ENCODE results near the gene YEATS4. TPM values are rescaled to one million over a fixed set of nuclear protein-coding genes. Genes with fewer than 3 reads are reported as not detected.
"Not testable (repeated sequence)": the region's sequence is repeated elsewhere in the genome, so short reads cannot be mapped to it uniquely, and the experiment has no call there.

YEATS4 gene
- 19.1 and 22.4 TPM in 2 replicates for total RNA-seq

- peak; percentile 68 for DNase-seq (ENCODE audit: low read depth, low spot score)
Observed at GRCh38 chr12:69359531-69360347, at the start of gene YEATS4. Gene YEATS4, plus strand, starts transcription at chr12:69359743. Its CDS starts 230 bp downstream, at chr12:69359973.

- no peak for DNase-seq (ENCODE audit: low read depth, low spot score)
Observed at GRCh38 chr12:69313209-69313608, 46.3 kb upstream of the YEATS4 start.

- not testable (repeated sequence) for DNase-seq (ENCODE audit: low read depth, low spot score)
Observed at GRCh38 chr12:69316784-69317183, 42.8 kb upstream of the YEATS4 start.

GRCh38 chr12:69317233-69317632, 42.3 kb upstream of the YEATS4 start:
- DNase-seq (ENCODE audit: low read depth, low spot score) = not testable (repeated sequence)

GRCh38 chr12:69318225-69318624, 41.3 kb upstream of the YEATS4 start:
- no peak for DNase-seq (ENCODE audit: low read depth, low spot score)

GRCh38 chr12:69321351-69321750, 38.2 kb upstream of the YEATS4 start:
- DNase-seq (ENCODE audit: low read depth, low spot score) = no peak

GRCh38 chr12:69324797-69325466, 34.6 kb upstream of the YEATS4 start:
- DNase-seq (ENCODE audit: low read depth, low spot score) = no peak

- no peak for DNase-seq (ENCODE audit: low read depth, low spot score)
Observed at GRCh38 chr12:69328426-69328825, 31.1 kb upstream of the YEATS4 start.

GRCh38 chr12:69329669-69330428, 29.7 kb upstream of the YEATS4 start:
- no peak for DNase-seq (ENCODE audit: low read depth, low spot score)

GRCh38 chr12:69330475-69331473, 28.8 kb upstream of the YEATS4 start:
- DNase-seq (ENCODE audit: low read depth, low spot score) = no peak

GRCh38 chr12:69331519-69331908, 28.0 kb upstream of the YEATS4 start:
- no peak for DNase-seq (ENCODE audit: low read depth, low spot score)

GRCh38 chr12:69331909-69332684, 27.4 kb upstream of the YEATS4 start:
- no peak for DNase-seq (ENCODE audit: low read depth, low spot score)

- no peak for DNase-seq (ENCODE audit: low read depth, low spot score)
Observed at GRCh38 chr12:69332815-69333358, 26.7 kb upstream of the YEATS4 start.

- DNase-seq (ENCODE audit: low read depth, low spot score) = no peak
Observed at GRCh38 chr12:69334158-69334557, 25.4 kb upstream of the YEATS4 start.

- DNase-seq (ENCODE audit: low read depth, low spot score) = no peak
Observed at GRCh38 chr12:69337311-69338090, 22.0 kb upstream of the YEATS4 start.

GRCh38 chr12:69338120-69338859, 21.3 kb upstream of the YEATS4 start:
- DNase-seq (ENCODE audit: low read depth, low spot score) = no peak

- DNase-seq (ENCODE audit: low read depth, low spot score) = no peak
Observed at GRCh38 chr12:69338936-69339335, 20.6 kb upstream of the YEATS4 start.

- no peak for DNase-seq (ENCODE audit: low read depth, low spot score)
Observed at GRCh38 chr12:69339999-69340398, 19.5 kb upstream of the YEATS4 start.

Measured in pulmonary artery endothelial cell (primary cell).